Neutrophil (primary cell): Measurements from ENCODE around the gene BAIAP2L2.

Experiments used
- H3K27ac ChIP-seq: fragments of 200-600 bp; sonication (generic); 2 replicates; pipeline ENCODE4 v1.5.1; 2016; ENCODE audit warnings: mild to moderate bottlenecking, moderate library complexity
- H3K27me3 ChIP-seq: fragments of 200-600 bp; sonication (generic); 2 replicates; pipeline ENCODE4 v1.6.0; 2016; ENCODE audit warnings: mild to moderate bottlenecking
- H3K36me3 ChIP-seq: fragments of 200-600 bp; sonication (generic); 2 replicates; pipeline ENCODE4 v1.5.1; 2017
- H3K4me1 ChIP-seq, 2 experiments: fragments of 200-600 bp in 1 of 2; sonication (generic) in 1 of 2; 1 replicate in 1 of 2; 2 replicates in 1 of 2; pipeline versions ENCODE4 v1.5.1 to v1.6.1; 2013 to 2016; ENCODE audit warnings: low read depth in 1 of 2, low read length in 1 of 2, mild to moderate bottlenecking in 1 of 2, moderate library complexity in 1 of 2; ENCODE audit not compliant: control insufficient read depth in 1 of 2, insufficient read depth in 1 of 2
- H3K4me3 ChIP-seq, 2 experiments: fragments of 200-600 bp in 1 of 2; sonication (generic) in 1 of 2; 1 replicate in 1 of 2; 2 replicates in 1 of 2; pipeline ENCODE4 v1.5.1; 2013 to 2016; ENCODE audit warnings: low read depth in 1 of 2, low read length in 1 of 2, mild to moderate bottlenecking in 1 of 2, moderate library complexity in 1 of 2
- H3K9me3 ChIP-seq: fragments of 200-600 bp; sonication (generic); 2 replicates; pipeline ENCODE4 v1.5.1; 2016
- CTCF ChIP-seq: fragments of 200-600 bp; sonication (generic); IDR thresholded peaks from 2 replicates; pipeline ENCODE4 v1.5.1; 2016; ENCODE audit warnings: antibody characterized with exemption

The BAIAP2L2 gene

GRCh38 chr22:38072322-38073149, 37.9 kb downstream of the BAIAP2L2 start:
- Histone ChIP-seq H3K4me1 (no peaks in the 10 kb centered on the region), H3K27ac (no peak overlapping the region), H3K4me3 (no peak overlapping the region), H3K36me3 (peaks cover 90% of the 10 kb centered on the region), H3K27me3 (no peaks in the 10 kb centered on the region), H3K9me3 (no peaks in the 10 kb centered on the region)
- no peak for TF ChIP-seq CTCF

GRCh38 chr22:38071421-38072321, 38.8 kb downstream of the BAIAP2L2 start:
- no peak for TF ChIP-seq CTCF
- Histone ChIP-seq H3K9me3 (no peaks in the 10 kb centered on the region), H3K4me1 (no peaks in the 10 kb centered on the region), H3K36me3 (peaks cover 97% of the 10 kb centered on the region), H3K4me3 (no peak overlapping the region), H3K27me3 (no peaks in the 10 kb centered on the region), H3K27ac (no peak overlapping the region)

GRCh38 chr22:38070250-38070921, 40.1 kb downstream of the BAIAP2L2 start:
- H3K27me3 ChIP-seq = no peaks in the 10 kb centered on the region
- TF ChIP-seq CTCF = no peak

GRCh38 chr22:38069372-38070249, 40.9 kb downstream of the BAIAP2L2 start:
- no peak overlapping the region for H3K4me3 ChIP-seq
- H3K4me1 ChIP-seq = no peaks in the 10 kb centered on the region
- no peak for TF ChIP-seq CTCF
- no peak overlapping the region for H3K27ac ChIP-seq
- H3K9me3 ChIP-seq = no peaks in the 10 kb centered on the region
- no peaks in the 10 kb centered on the region for H3K27me3 ChIP-seq
- H3K36me3 ChIP-seq = peaks cover 98% of the 10 kb centered on the region

More at GRCh38 chr22:38070250-38070921, 40.1 kb downstream of the BAIAP2L2 start:
- H3K4me1 ChIP-seq = no peaks in the 10 kb centered on the region
- H3K36me3 ChIP-seq = peaks cover 98% of the 10 kb centered on the region
- H3K27ac ChIP-seq = no peak overlapping the region
- H3K9me3 ChIP-seq = no peaks in the 10 kb centered on the region
- H3K4me3 ChIP-seq = no peak overlapping the region
